GM19240 (cell line): ENCODE data around the gene POLD2.

ENCODE experiments used
- DNase-seq: peaks from one replicate; pipeline ENCODE4 v3.0.0; 2011; ENCODE audit warnings: low spot score; ENCODE audit not compliant: insufficient read length

The POLD2 gene

GRCh38 chr7:44152971-44153947, 29.9 kb upstream of the POLD2 start:
- DNase-seq: no peak

GRCh38 chr7:44151956-44152355, 28.6 kb upstream of the POLD2 start:
- no peak for DNase-seq

GRCh38 chr7:44150966-44151941, 27.9 kb upstream of the POLD2 start:
- DNase-seq: no peak

GRCh38 chr7:44150466-44150832, 27.1 kb upstream of the POLD2 start:
- DNase-seq: no peak

GRCh38 chr7:44149571-44150465, 26.5 kb upstream of the POLD2 start:
- no peak for DNase-seq

- DNase-seq: no peak
Observed at GRCh38 chr7:44148961-44149536, 25.7 kb upstream of the POLD2 start.

GRCh38 chr7:44148166-44148565, 24.8 kb upstream of the POLD2 start:
- no peak for DNase-seq

- no peak for DNase-seq
Observed at GRCh38 chr7:44147026-44147991, 24.0 kb upstream of the POLD2 start.

GRCh38 chr7:44145969-44146911, 22.9 kb upstream of the POLD2 start:
- no peak for DNase-seq

- DNase-seq: no peak
Observed at GRCh38 chr7:44145479-44145968, 22.2 kb upstream of the POLD2 start.

GRCh38 chr7:44144968-44145478, 21.7 kb upstream of the POLD2 start:
- no peak for DNase-seq

GRCh38 chr7:44144426-44144967, 21.1 kb upstream of the POLD2 start:
- no peak for DNase-seq

GRCh38 chr7:44143646-44144250, 20.4 kb upstream of the POLD2 start:
- no peak for DNase-seq

- DNase-seq: no peak
Observed at GRCh38 chr7:44142028-44142427, 18.7 kb upstream of the POLD2 start.

GRCh38 chr7:44141221-44141850, 18.0 kb upstream of the POLD2 start, which contains the start of gene MYL7:
Gene MYL7, minus strand, starts transcription at chr7:44141332. Its CDS starts 27 bp downstream, at chr7:44141305.
- DNase-seq: no peak

GRCh38 chr7:44140341-44140740, 17.0 kb upstream of the POLD2 start:
- no peak for DNase-seq
